DND-41 (cell line): ENCODE results near the gene TBCA.

Experiments used
- CTCF ChIP-seq: IDR thresholded peaks from 2 replicates; pipeline ENCODE4 v1.5.1; 2012; ENCODE audit warnings: borderline replicate concordance, low read length, moderate library complexity, mild to moderate bottlenecking; ENCODE audit not compliant: poor library complexity, severe bottlenecking; ENCODE audit errors: extremely low read depth
- EZH2 ChIP-seq: IDR thresholded peaks from 3 replicates; pipeline ENCODE4 v1.6.1; 2012; ENCODE audit warnings: borderline replicate concordance, low read depth, mild to moderate bottlenecking, moderate library complexity, low read length, inconsistent platforms; ENCODE audit not compliant: severe bottlenecking

DNA sequence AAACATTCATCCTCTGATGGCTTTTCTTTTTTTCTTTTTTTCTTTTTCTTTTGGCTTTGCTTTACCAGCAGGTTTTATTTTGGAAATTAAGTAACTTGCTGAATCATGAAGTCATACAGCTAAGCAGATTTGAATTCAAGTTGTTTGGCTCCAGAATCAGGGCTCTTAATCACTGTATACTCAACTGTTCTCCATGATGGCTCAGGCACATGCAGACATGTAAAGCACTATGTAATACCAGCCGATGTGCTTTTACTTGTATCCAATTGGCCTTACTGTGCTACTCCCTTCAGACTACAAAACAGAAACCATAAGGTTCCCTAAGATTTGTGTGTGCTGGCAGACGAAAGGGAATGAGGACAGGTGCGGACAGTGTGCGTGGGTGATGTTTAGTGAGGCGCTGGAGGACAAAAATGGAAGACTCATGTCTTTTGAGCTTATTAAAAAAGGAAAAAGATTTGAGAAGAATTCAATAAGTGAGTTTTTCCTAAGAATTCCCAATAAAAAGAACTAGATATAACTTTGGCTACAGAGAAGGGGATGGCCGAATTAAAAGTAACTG lies 92.9 kb downstream of the TBCA start:
- TF ChIP-seq CTCF = no peak
- no peak for TF ChIP-seq EZH2
